DOHH2 (cell line): ENCODE measurements around the gene CAPN3.

ENCODE experiments used
- EZH2phosphoT487 ChIP-seq: fragments of 200-600 bp; sonication (generic); IDR thresholded peaks from 2 replicates; pipeline ENCODE4 v1.6.1; 2017; ENCODE audit warnings: borderline replicate concordance, mild to moderate bottlenecking, antibody characterized with exemption, low read length, moderate library complexity, mixed read lengths
- TF ChIP-seq, protein P1 (sequence below): fragments of 200-600 bp; sonication (generic); IDR thresholded peaks from one replicate; pipeline ENCODE4 v1.5.1; 2014; ENCODE audit warnings: antibody characterized with exemption, mild to moderate bottlenecking, low read depth, low read length; ENCODE audit not compliant: poor library complexity, severe bottlenecking

- TF ChIP-seq, protein P1, sequence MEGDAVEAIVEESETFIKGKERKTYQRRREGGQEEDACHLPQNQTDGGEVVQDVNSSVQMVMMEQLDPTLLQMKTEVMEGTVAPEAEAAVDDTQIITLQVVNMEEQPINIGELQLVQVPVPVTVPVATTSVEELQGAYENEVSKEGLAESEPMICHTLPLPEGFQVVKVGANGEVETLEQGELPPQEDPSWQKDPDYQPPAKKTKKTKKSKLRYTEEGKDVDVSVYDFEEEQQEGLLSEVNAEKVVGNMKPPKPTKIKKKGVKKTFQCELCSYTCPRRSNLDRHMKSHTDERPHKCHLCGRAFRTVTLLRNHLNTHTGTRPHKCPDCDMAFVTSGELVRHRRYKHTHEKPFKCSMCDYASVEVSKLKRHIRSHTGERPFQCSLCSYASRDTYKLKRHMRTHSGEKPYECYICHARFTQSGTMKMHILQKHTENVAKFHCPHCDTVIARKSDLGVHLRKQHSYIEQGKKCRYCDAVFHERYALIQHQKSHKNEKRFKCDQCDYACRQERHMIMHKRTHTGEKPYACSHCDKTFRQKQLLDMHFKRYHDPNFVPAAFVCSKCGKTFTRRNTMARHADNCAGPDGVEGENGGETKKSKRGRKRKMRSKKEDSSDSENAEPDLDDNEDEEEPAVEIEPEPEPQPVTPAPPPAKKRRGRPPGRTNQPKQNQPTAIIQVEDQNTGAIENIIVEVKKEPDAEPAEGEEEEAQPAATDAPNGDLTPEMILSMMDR = no peak
- no peak for TF ChIP-seq EZH2phosphoT487
These were observed 54.6 kb downstream of the CAPN3 start for GRCh38 chr15:42413920-42414319.
